Colon (tissue), 2 donors: ENCODE results near the gene PLXNC1.
"Not testable (repeated sequence)": the region's sequence is repeated elsewhere in the genome, so short reads cannot be mapped to it uniquely, and the experiment has no call there.

Source experiments
- FAIRE-seq: peaks from 2 replicates; lab custom pipeline; 2012; peaks lifted over from hg19 to GRCh38; lab: Jason Lieb, UNC
- donor health status: control.
- donor health status: control.

The PLXNC1 gene

DNA sequence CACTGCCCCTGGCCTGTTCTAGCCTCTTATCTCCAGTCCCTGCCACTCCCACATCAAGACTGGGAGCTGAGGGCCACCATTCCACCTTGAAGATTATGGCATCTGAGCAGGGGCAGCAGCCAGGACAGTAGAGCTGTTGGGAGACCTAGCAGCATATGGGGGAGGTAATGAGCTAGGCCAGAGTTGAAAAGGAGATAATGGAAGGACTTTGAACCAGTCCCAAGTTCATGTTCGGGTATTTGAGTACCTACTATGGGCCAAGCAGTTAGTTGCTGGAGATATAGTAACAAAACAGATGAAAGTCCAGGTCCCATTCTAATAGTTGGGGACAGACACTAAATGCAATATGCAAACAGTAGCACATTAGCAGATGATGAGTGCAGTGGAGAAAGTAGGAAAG, 151.5 kb downstream of the PLXNC1 start:
- no peak for FAIRE-seq

DNA sequence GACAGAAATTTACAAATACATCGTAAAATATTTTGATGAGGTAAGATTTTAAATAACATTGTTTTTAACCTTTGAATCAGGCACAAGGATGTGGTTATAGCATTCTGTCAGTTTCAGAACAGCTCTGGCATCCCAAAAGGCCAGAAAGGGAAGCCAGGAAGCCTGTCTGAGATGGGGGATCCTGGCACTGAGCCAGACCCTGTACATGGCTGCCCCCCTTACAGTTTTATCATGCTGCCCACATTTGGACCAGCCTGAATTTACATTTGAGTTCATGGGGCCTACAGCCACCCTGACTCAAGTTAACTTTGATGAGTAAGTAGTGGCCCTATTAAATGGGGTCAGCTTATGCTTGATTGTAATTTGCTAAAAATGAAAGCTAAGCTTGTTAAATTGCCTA, 155.6 kb downstream of the PLXNC1 start:
- FAIRE-seq, result no peak

DNA sequence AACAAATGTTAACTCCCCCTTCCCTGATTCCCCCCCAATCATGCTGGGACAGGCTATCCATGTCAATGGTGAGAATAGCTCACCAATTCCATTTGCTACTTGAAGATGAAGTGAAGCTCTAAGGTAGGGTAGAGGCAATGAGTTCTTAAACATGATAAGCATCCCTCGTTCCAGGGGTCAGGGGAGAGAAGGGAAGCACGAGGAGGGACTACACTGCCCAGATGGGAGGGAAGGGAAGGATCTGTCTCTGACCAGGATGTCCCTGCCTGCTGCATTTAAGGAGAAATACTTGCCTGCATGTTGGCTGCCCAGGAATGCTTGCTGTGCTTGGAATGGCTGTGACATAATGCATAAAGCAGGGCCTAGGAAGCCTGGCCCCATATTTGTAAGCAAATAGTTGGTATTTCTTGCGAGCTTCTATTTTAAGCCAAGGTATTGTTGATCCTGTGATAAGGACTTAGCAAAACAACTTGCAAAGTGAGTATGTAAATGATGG, 156.2 kb downstream of the PLXNC1 start:
- FAIRE-seq, result no peak

DNA sequence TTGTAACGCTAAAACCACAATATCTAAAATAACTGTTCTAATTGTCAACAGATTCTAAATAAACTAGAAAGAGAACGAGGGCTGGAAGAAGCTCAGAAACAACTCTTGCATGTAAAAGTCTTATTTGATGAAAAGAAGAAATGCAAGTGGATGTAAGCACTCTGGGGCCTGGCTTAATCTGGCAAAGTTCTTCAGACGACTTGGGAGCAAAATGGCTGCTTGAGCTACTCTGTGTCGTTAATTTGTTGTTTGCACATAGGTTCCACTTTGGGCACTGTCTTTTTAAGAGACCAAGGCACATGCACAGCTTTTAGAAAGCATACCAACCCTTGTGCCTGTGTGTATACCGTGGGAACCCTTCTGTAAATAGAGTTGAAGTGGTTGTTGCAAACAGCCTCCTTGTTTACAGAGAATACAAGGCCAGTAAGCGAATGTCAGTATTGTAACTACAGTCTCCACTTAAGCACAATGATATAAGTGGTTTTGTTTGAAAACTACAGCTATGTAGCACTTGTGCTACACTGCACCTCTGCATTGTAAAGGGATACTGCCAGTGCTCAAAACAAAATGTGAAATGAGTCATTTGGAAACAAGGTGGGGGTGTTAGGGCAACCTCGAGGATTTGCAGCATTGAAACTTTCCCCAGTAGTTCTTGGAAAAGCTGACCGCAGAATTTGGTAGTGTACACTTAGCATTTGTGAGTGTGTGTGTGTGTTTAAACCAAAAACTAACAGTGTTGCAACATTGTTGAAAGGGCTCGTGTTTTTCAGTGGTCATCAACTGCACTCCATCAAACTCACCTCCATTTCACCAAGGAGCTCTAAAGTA, 157.0 kb downstream of the PLXNC1 start:
- no peak for FAIRE-seq

DNA sequence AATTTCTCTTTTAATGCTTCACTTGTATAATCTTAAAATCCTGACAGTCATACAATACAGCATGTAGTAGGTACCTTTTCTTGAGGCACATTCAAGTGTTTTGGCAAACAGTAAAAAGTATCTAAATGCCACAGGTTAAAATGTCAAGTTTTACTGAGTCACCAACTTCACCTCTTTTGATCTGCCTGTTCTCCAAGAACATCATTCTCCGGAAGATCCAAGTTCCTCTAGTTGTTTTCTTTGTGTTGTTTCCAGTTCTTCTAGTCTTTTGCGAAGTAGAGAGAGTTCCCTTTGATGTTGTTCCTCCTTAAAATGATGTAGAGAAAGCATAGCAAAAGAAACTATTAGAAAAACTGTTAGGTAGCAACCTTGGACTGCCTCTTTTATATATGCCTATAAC, 160.2 kb downstream of the PLXNC1 start:
- FAIRE-seq, result no peak

DNA sequence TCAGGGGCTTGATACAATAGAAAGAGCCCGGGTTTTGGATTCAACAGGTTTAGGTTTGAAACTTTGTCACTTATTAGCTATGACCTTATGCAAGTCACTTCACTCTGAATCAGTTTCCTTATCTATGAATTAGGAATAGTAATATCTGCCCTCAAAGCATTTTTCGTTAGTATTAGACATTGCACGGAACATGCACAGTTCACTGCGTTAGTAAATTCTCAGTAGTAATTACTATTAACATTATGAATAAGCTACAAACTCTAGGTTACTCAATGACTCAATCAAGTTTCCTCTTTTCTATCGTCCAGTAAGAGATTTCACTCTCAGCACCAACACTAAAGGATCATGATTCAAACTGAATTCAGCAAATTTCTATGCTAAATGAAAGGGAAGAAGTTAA, 161.0 kb downstream of the PLXNC1 start:
- no peak for FAIRE-seq

DNA sequence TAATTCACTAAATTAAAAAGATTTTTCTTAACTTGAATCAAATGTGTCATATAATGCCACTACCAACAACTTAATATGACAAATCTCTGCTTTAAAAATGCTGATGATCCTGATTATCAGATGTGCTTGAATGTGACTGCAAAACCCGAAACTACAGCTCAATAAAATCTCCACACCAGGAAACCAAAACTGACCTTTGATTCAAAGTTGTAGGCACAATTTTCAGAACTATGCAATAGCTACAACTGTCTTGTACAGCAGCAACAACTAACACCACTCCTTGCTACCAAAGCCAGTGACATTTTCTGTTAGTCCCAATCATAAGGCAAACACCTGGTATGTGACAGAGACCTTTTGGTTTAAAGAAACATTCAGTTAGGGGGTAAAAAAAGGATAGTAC, 164.0 kb downstream of the PLXNC1 start:
- FAIRE-seq, result no peak

DNA sequence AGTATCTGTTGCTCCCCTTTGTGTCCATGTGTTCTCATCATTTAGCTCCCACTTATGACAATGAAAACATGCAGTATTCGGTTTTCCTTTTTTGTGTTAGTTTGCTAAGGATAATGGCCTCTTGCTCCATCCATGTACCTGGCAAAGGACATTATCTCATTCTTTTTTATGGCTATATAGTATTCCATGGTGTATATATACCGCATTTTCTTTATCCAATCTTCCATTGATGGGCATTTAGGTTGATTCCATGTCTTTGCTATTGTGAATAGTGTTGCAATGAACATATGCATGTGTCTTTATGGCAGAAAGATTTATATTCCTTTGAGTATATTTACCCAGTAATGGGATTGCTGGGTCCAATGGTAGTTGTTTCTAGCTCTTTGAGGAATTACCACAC, 168.2 kb downstream of the PLXNC1 start:
- not testable (repeated sequence) for FAIRE-seq

DNA sequence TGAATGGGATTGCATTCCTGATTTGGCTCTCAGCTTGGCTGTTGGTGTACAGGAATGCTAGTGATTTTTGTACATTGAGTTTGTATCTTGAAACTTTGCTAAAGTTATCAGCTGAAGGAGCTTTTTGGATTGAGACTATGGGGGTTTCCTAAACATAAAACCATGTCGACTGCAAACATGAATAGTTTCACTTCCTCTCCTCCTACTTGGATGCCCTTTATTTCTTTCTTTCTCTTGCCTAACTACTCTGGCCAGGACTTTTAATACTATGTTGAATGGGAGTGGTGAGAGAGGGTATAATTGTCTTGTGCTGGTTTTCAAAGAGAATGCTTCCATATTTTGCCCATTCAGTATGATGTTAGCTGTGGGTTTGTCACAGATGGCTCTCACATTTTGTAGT, 169.8 kb downstream of the PLXNC1 start:
- FAIRE-seq, result no peak

DNA sequence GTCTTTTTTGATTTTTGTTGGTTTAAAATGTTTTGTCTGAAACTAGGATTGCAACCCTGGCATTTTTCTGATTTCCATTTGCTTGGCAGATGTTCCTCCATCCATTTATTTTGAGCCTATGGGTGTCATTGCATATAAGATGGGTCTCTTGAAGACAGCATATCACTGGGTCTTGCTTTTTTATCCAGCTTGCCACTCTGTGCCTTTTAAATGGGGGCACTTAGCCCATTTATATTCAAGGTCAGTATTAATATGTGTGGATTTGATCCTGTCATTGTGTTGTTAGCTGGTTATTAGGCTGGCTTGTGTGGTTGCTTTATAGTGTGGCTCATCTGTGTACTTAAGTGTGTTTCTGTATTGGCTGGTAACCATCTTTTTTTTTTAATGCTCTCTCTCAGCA, 171.7 kb downstream of the PLXNC1 start:
- no peak for FAIRE-seq

DNA sequence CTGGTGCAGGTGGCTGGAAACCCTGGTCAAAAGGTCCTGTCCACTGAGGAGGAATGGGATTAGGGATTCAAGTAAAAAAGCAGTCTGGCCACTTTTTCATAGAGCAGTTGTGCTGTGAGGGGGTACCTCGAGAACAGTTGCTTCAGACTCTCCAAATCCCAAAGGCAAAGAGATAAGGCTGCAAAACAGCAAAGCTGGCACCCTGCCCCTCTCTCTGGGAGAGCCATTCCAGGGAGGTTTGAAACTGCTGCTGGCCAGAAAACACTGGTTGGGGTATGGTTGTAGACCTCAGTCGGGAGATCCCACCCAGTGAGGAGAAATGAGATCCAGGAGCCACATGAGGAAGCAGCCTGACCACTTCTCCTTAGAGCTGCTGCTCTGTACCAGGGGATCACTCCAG, 174.0 kb downstream of the PLXNC1 start:
- no peak for FAIRE-seq

DNA sequence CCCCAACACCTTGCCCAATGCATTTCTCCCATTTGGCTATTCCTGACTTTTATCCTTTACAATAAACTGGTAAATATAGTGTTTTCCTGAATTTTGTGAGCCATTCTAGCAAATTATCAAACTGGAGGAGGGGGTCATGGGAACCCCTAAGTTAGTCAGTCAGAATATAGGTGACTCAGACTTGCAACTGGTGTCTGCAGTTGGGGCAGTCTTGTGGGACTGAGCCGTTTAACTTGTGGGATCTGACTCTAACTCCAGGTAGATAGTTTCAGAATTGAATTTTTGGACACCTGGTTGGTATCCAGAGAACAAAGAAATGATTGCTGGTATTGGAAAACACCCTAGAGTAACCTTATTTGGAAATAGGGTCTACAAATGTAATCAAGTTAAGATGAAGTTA, 177.9 kb downstream of the PLXNC1 start:
- no peak for FAIRE-seq

DNA sequence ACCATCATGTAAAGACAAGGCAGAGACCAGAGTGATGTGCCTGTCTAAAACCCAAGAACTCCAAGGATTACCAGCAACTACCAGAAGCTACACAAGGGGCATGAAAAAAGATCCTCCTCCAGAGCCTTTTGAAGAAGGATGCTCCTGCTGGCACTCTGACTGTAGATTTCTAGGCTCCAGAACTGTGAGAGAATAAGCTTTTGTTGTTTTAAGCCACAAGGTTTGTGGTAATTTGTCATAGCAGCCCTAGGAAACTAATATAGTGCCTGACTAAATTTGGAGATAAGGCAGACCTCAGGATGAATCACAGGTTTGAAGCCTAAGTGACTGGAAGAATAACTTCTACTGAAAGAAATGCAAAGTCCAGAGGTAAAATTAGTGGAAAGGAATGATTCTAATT, 178.3 kb downstream of the PLXNC1 start:
- FAIRE-seq, result no peak

DNA sequence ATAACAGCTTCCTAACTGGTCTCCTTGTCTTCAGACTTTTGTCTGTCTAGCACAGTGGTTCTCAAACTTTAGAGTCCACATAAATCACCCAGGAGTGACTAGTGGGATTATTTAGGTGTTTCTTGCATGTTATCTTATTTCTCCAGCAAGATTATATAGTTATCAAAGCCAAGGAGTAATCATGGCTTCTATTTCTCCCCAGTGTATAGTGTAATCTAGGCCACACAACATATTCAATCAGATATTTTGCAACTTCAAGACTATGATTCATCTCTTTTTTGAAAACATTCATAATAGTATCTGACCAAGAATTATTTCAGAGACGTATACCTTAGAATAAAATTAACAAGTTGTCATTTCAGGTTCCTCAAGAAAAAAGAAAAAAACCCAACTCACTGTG, 179.4 kb downstream of the PLXNC1 start:
- no peak for FAIRE-seq

DNA sequence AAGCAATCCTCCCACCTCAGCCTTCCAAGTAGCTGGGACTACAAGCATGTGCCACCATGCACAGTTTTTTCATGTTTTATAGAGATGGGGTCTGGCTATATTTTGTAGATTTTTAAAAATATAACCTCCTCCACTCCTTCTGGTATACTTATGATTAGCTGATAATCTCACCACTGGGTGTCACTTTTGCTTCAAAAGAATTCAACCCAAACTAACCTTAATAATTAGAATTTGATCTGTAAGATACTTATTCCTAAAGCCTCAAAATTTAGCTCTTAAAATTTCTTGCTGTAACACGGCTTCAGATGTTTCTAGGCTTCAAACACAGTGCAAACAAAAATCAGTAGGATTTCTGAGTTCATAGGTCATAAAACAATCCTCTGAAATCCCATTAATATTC, 181.0 kb downstream of the PLXNC1 start:
- FAIRE-seq, result no peak

DNA sequence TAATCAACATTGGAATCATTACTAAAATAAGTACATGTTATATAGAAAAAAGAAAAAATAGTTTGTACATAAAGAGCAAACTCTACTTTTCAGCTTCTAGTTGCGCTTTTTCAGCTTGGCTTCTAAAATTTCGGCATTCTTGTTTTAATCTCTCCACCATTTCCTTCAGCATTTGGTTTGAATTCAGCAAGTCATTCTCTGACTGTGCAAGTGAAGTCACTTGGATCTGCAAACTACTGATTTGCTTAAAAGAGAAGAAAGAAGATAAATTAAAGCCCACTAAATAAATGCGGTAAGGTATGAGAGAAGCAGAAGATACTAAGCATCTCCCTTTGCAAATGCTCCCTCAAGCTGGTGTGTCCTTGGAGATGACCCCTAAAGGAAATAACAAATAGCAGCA, 185.0 kb downstream of the PLXNC1 start:
- FAIRE-seq, result no peak

DNA sequence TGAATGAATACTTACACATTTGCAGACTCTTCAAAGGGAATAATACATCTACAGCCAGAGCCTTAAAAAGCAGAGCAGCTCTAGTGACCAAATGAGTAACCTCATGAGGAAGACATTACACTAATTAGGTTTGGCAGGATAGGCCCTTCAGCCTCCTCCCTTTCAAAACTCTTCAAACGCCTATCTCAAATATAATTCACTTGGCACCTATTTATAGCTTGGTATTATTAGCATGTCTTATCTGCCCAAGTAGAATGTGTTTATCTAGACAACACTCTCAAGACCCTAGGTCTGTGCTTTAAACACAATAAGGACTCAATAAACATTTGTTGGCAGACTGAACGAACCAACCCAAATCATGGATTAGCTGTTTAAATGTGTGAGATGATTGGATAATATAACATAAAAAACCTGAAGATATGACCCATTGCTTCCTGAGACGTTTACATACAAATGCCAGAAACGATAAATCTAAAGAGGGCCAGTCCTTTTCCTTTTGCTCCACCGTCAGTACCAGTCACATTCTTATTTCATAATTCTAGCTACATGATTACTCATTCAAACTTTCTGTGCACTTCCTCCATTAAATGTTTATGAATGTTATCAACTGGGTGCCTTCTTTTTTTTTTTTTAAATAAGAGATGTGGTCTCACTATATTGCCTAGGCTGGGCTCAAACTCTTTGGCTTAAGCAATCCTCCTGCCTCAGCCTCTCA, 188.0 kb downstream of the PLXNC1 start:
- no peak for FAIRE-seq

DNA sequence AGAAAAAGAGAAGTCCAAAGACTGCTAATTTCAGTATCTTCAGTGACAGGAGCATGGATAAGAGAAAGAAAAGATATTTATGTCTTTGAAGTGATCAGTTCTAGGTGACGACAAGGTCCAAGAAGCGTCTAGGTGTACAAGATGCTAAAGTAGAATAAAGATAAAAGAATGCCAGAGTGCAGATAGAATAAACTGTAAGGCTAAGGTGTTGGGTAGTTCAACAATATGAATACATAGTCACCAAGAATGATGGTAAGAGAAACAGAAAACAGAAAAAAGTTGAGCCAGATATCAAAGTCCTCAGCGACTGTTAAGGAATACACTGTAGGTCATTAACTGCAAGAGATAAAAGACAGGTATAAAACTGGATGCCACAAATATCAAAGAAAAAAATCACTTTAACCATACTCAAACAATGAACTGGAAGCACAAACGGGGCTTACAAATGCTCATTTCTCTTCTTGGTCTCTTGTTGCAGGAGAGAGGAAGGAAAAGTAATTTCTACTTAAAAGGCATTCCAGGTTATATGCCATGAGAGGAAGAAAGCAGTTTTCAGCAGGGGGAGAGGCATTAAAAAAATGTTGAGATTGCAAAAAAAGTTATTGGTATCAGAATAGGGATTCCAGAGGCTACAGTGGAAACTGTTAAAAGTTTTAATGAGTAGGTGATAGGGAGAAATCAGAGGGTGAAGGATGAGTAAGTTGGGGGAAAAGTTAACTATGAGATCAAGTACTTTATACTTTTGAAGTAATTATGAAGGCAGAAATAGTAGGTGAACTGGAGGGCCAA, 189.8 kb downstream of the PLXNC1 start:
- FAIRE-seq, result no peak

DNA sequence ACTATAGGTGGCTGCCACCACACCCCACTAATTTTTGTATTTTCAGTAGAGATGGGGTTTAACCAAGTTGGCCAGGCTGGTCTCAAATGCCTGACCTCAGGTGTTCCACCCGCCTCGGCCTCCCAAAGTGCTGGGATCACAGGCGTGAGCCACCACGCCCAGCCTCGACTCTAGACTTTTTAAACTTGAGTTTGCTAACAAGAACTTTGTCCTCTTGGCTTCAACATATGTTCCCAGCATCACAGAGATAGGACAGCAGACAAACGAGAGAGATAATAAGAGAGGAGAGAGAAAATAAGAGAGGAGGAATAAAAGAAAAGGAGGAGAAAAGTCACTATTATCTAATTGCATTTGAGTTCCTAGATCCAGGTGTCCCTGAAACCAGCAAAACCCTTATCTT, 192.2 kb downstream of the PLXNC1 start:
- FAIRE-seq, result no peak

DNA sequence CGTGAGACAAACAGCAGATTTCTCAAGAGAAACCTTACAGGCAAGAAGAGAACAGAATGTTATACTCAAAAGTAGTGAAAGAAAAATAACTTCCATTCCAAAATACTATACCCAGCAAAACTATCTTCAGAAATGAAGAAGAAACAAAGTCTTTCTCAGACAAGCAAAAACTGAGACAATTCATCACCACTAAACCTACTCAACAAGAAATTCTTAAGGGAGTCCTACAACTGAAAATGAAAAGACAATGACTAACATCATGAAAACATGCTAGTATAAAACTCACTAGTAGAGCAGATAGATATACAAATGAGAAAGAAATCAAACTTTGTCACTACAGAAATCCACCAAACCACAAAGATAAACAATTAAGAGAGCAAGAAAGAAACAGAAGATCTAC, 204.8 kb downstream of the PLXNC1 start:
- FAIRE-seq, result no peak
